GM19023 (cell line): ENCODE results near the gene EIF3M.
"Not testable (repeated sequence)": the region's sequence is repeated elsewhere in the genome, so short reads cannot be mapped to it uniquely, and the experiment has no call there.

Source experiments
- ATAC-seq: cut with Tn5 transposase; IDR thresholded peaks from one replicate; pipeline ENCODE4 v1.9.1; 2021; ENCODE audit warnings: mild to moderate bottlenecking, moderate library complexity; ENCODE audit not compliant: unreplicated experiment

Gene EIF3M

GRCh38 chr11:32594272-32594671 lies 10.6 kb downstream of the EIF3M start:
- no peak for ATAC-seq

GRCh38 chr11:32596114-32596513 lies 12.5 kb downstream of the EIF3M start:
- not testable (repeated sequence) for ATAC-seq

- ATAC-seq: no peak
These were observed 14.3 kb downstream of the EIF3M start for GRCh38 chr11:32597921-32598320.

GRCh38 chr11:32602657-32603415 lies 19.2 kb downstream of the EIF3M start:
- no peak for ATAC-seq

GRCh38 chr11:32606220-32606619 lies 22.6 kb downstream of the EIF3M start:
- ATAC-seq: no peak

GRCh38 chr11:32608826-32609225 lies 25.2 kb downstream of the EIF3M start:
- ATAC-seq: not testable (repeated sequence)

- ATAC-seq: no peak
These were observed 27.2 kb downstream of the EIF3M start for GRCh38 chr11:32610797-32611352.

GRCh38 chr11:32613500-32614151 lies 30.0 kb downstream of the EIF3M start:
- no peak for ATAC-seq

- ATAC-seq: no peak
These were observed 31.8 kb downstream of the EIF3M start for GRCh38 chr11:32615422-32615821.

GRCh38 chr11:32616903-32617302 lies 33.3 kb downstream of the EIF3M start:
- no peak for ATAC-seq

- ATAC-seq: no peak
These were observed 47.2 kb downstream of the EIF3M start for GRCh38 chr11:32630844-32631243.

- ATAC-seq: no peak
These were observed 52.2 kb downstream of the EIF3M start for GRCh38 chr11:32635819-32636218.

- no peak for ATAC-seq
These were observed 57.7 kb downstream of the EIF3M start for GRCh38 chr11:32641361-32641760.

GRCh38 chr11:32643526-32643925 lies 59.9 kb downstream of the EIF3M start:
- ATAC-seq: no peak
